Activated CD4-positive, alpha-beta T cell treated with anti-CD3 and anti-CD28 coated beads for 36 hours (primary cell): ENCODE results near the gene INAVA. TPM values are rescaled to one million over a fixed set of nuclear protein-coding genes. Genes with fewer than 3 reads are reported as not detected.

Experiments used
- ATAC-seq: fragments of 200-7000 bp; cut with Tn5 transposase; one replicate; pipeline ENCODE4 v1.10.0; 2021; ENCODE audit warnings: mild to moderate bottlenecking, moderate library complexity
- CTCF ChIA-PET: fragments of 350-600 bp; sonication (Branson Sonifier 250); formaldehyde crosslinking; loops from one replicate; lab custom pipeline; 2021; ENCODE audit warnings: antibody characterized with exemption; lab: Charles Lee
- POLR2A ChIA-PET: fragments of 350-600 bp; sonication (Branson Sonifier 250); formaldehyde crosslinking; loops from one replicate; lab custom pipeline; 2021; ENCODE audit warnings: antibody characterized with exemption, inconsistent platforms; lab: Charles Lee
- DNase-seq: peaks from one replicate; pipeline ENCODE4 v3.0.0-alpha.2; 2020
- H3K27ac Mint-ChIP-seq: one replicate; pipeline ENCODE4 v1.8.0; 2021; ENCODE audit warnings: mixed read lengths
- H3K27me3 Mint-ChIP-seq: one replicate; pipeline ENCODE4 v1.8.0; 2021; ENCODE audit warnings: mixed read lengths
- H3K36me3 Mint-ChIP-seq: one replicate; pipeline ENCODE4 v1.8.0; 2021; ENCODE audit warnings: low read depth, mixed read lengths
- H3K4me1 Mint-ChIP-seq: one replicate; pipeline ENCODE4 v1.8.0; 2021; ENCODE audit warnings: mixed read lengths
- H3K4me3 Mint-ChIP-seq: one replicate; pipeline ENCODE4 v1.8.0; 2021; ENCODE audit warnings: mild to moderate bottlenecking, moderate library complexity, mixed read lengths
- H3K9me3 Mint-ChIP-seq: one replicate; pipeline ENCODE4 v1.8.0; 2021; ENCODE audit warnings: low read depth, mixed read lengths
- intact Hi-C, 2 experiments: fragments of 100-400 bp; cut with DNase I in 1 of 2; cut with micrococcal nuclease in 1 of 2; formaldehyde crosslinking; loops; one replicate each; pipeline versions ENCODE4 v1.14.2 to v1.15.1; 2022 to 2024; cut with DNase I, micrococcal nuclease
- total RNA-seq, 2 experiments: library from RNA; stranded (reverse); gene quantifications; one replicate each; pipeline ENCODE4 v1.2.3, GENCODE V29; 2021

Gene INAVA
- total RNA-seq, 2 experiments from 2014 or later: not detected

DNA sequence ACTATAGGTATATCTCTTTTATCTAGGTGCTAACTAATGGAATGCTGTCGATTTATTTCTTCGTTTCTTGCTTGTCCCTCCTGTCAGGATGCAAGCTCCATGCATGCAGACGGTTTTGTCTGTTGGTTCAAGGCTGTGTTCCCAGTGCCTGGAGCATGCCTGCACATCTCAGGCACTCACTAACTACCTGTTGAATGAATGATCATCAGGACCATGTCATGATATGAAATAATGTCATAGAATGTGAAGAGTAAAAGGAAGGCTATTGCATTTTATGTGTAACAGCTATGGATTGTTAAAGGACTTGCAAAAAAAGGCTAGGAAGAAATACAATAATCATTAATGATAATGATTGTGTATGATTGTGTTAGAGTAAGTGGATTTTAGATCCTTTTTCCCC lies 17.7 kb upstream of the INAVA start:
- Mint-ChIP-seq H3K4me3 (no peak overlapping the region), H3K4me1 (peaks cover 50% of the 10 kb centered on the region), H3K36me3 (no peaks in the 10 kb centered on the region), H3K9me3 (no peaks in the 10 kb centered on the region), H3K27me3 (peaks cover 47% of the 10 kb centered on the region), H3K27ac (no peak overlapping the region)
- DNase-seq (no peak), ATAC-seq (no peak)
- intact Hi-C loops: loop anchor here in 1 of 2 experiments (2.0 to 5.0 kb wide), 2 partner anchors 14 to 140 kb away; partner anchors contain the start of gene CAMSAP2
- CTCF ChIA-PET: interaction anchor here (0.9 to 4.8 kb wide), 7 partner anchors 11 to 254 kb away, joined by 3 to 31 read pairs (median 5); no protein-coding TSS in a partner anchor
- POLR2A ChIA-PET: interaction anchor here (0.7 to 2.0 kb wide), 2 partner anchors 11 to 132 kb away, joined by 6 to 13 read pairs; no protein-coding TSS in a partner anchor

GRCh38 chr1:200877839-200878551 lies 16.7 kb upstream of the INAVA start:
- DNase-seq (peak; percentile 86), ATAC-seq (peak; percentile 88)
- Mint-ChIP-seq H3K4me1 (peaks cover 50% of the 10 kb centered on the region), H3K27me3 (peaks cover 43% of the 10 kb centered on the region), H3K36me3 (no peaks in the 10 kb centered on the region), H3K4me3 (no peak overlapping the region), H3K9me3 (no peaks in the 10 kb centered on the region), H3K27ac (no peak overlapping the region)
- POLR2A ChIA-PET: interaction anchor here (0.6 to 3.4 kb wide), 5 partner anchors 11 to 77 kb away, joined by 3 to 21 read pairs (median 8); no protein-coding TSS in a partner anchor
- CTCF ChIA-PET: interaction anchor here (0.6 to 4.8 kb wide), 10 partner anchors 12 to 324 kb away, joined by 3 to 31 read pairs (median 4); no protein-coding TSS in a partner anchor
- intact Hi-C loops: loop anchor here (1.0 to 5.0 kb wide), 7 partner anchors 8 to 253 kb away; partner anchors contain the start of gene CAMSAP2 (in 1 of the 2)

DNA sequence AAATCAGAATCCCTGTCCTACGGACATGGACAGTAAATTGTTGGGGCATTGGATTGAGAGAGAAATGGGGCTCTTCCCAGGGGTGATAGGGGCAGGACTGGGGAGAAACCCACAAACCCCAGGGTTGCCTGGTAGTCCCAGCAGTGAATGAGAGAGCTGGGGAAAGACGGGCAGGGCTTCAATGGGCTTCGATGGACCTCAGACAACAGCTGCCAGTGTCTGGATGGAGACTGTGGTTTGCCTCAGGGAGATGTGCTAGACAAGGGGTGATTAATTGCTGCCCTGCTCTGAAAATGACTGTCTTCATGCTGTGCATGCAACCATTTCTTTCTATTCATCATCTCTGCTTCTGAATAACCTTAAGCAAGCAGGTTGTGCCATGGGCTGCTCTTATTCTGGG lies 14.5 kb upstream of the INAVA start:
- ATAC-seq: peak; percentile 76
- H3K9me3 Mint-ChIP-seq: no peaks in the 10 kb centered on the region
- DNase-seq: peak; percentile 69
- H3K27me3 Mint-ChIP-seq: peaks cover 32% of the 10 kb centered on the region
- H3K36me3 Mint-ChIP-seq: no peaks in the 10 kb centered on the region
- intact Hi-C loops: loop anchor here (1.0 to 2.0 kb wide), 4 partner anchors 9 to 291 kb away; no protein-coding TSS in a partner anchor
- H3K27ac Mint-ChIP-seq: no peak overlapping the region
- H3K4me3 Mint-ChIP-seq: no peak overlapping the region
- ChIA-PET CTCF (interaction anchor here (1.2 to 4.8 kb wide), 3 partner anchors 10 to 25 kb away, joined by 4 to 31 read pairs (median 20); no protein-coding TSS in a partner anchor), POLR2A (interaction anchor here (3.4 kb wide), 1 partner anchor 9 kb away, joined by 21 read pairs; no protein-coding TSS in a partner anchor)
- peaks cover 43% of the 10 kb centered on the region for H3K4me1 Mint-ChIP-seq

GRCh38 chr1:200883118-200883517 lies 11.6 kb upstream of the INAVA start:
- DNase-seq (no peak), ATAC-seq (no peak)
- no peak overlapping the region for H3K27ac Mint-ChIP-seq
- H3K4me1 Mint-ChIP-seq: peaks cover 33% of the 10 kb centered on the region
- POLR2A ChIA-PET: no interaction called here
- CTCF ChIA-PET: no interaction called here
- intact Hi-C loops: no loop called here
- H3K4me3 Mint-ChIP-seq: no peak overlapping the region
- H3K9me3 Mint-ChIP-seq: no peaks in the 10 kb centered on the region
- H3K27me3 Mint-ChIP-seq: peaks cover 18% of the 10 kb centered on the region
- H3K36me3 Mint-ChIP-seq: no peaks in the 10 kb centered on the region

DNA sequence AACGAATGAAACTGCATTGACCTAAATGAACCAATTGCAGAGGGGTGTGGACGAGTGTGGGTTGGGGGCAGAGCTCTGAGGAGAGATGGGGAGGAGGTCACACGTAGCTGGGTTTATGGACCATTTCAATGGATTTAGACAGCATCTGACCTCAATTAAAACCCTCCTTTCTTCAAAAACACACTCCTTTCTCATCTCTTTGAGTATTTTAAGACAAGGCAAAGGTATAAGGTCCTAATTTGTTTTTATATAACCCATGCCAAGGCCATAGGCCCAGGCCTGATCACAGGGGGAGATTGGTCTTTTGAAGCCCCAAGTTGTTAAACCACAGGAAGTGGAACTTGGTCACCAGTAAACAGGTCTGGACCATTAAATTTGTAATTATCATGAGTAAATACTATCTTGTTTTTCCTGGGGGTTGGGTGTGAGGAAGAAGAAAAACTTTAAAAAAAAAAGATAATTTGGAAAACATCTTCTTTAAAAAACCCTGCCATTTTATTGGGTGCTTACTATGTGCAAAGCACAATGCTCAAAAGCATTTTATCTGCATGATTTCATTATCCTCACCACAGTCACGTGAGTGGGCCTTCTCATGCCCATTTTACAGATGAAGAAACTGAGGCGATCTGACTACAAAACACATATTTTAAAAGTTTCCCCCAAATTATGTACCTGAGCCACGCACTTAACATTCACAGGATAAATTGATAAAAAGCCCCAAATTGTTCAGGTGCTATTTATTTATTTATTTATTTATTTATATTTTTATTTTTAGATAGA lies 8.9 kb upstream of the INAVA start:
- peaks cover 43% of the 10 kb centered on the region for H3K4me1 Mint-ChIP-seq
- H3K27ac Mint-ChIP-seq: no peak overlapping the region
- ATAC-seq: no peak
- H3K9me3 Mint-ChIP-seq: no peaks in the 10 kb centered on the region
- DNase-seq: no peak
- H3K27me3 Mint-ChIP-seq: peaks cover 21% of the 10 kb centered on the region
- intact Hi-C loops: loop anchor here (5.0 kb wide), 3 partner anchors 136 to 944 kb away; partner anchors contain the start of gene KIF21B (in 1 of the 2)
- ChIA-PET POLR2A (no interaction called here), CTCF (interaction anchor here (0.7 to 1.1 kb wide), 2 partner anchors 14 to 259 kb away, joined by 3 to 4 read pairs; no protein-coding TSS in a partner anchor)
- no peak overlapping the region for H3K4me3 Mint-ChIP-seq
- no peaks in the 10 kb centered on the region for H3K36me3 Mint-ChIP-seq

DNA sequence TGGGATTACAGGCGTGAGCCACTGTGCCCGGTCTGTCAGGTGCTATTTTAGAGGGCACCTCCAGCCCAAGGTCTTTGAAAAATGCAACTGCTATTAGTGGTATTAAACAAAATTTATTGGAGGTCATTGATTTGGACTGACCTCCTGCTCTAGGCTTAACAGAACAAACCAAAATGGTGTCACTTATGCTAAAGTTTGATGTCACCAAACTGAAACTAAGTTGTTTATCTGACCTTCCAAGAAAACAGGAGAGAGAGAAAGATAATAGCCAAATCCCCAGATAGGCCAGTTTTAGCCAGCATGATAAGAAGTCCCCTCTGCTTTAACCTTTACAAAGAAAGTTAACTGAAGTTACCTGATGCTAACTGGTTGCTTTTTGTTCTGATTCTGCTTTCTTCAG lies 8.1 kb upstream of the INAVA start:
- POLR2A ChIA-PET: interaction anchor here (0.5 kb wide), 1 partner anchor 17 kb away, joined by 7 read pairs; no protein-coding TSS in a partner anchor
- Mint-ChIP-seq H3K4me1 (peaks cover 42% of the 10 kb centered on the region), H3K27me3 (peaks cover 18% of the 10 kb centered on the region), H3K9me3 (no peaks in the 10 kb centered on the region), H3K4me3 (no peak overlapping the region), H3K36me3 (no peaks in the 10 kb centered on the region), H3K27ac (no peak overlapping the region)
- CTCF ChIA-PET: interaction anchor here (0.6 kb wide), 1 partner anchor 21 kb away, joined by 3 read pairs; no protein-coding TSS in a partner anchor
- ATAC-seq (no peak), DNase-seq (no peak)
- intact Hi-C loops: loop anchor here (5.0 kb wide), 3 partner anchors 136 to 944 kb away; partner anchors contain the start of gene KIF21B (in 1 of the 2)

- H3K4me3 Mint-ChIP-seq: no peak overlapping the region
- peaks cover 20% of the 10 kb centered on the region for H3K27me3 Mint-ChIP-seq
- POLR2A ChIA-PET: interaction anchor here (0.5 kb wide), 1 partner anchor 17 kb away, joined by 7 read pairs; no protein-coding TSS in a partner anchor
- intact Hi-C loops: loop anchor here (5.0 kb wide), 3 partner anchors 135 to 945 kb away; partner anchors contain the start of gene KIF21B (in 1 of the 2)
- no peaks in the 10 kb centered on the region for H3K36me3 Mint-ChIP-seq
- CTCF ChIA-PET: interaction anchor here (0.6 kb wide), 1 partner anchor 22 kb away, joined by 3 read pairs; no protein-coding TSS in a partner anchor
- no peak overlapping the region for H3K27ac Mint-ChIP-seq
- DNase-seq: no peak
- no peaks in the 10 kb centered on the region for H3K9me3 Mint-ChIP-seq
- H3K4me1 Mint-ChIP-seq: peaks cover 46% of the 10 kb centered on the region
- ATAC-seq: no peak
These were observed 7.7 kb upstream of the INAVA start for GRCh38 chr1:200887036-200887435.

- Mint-ChIP-seq H3K9me3 (no peaks in the 10 kb centered on the region), H3K36me3 (no peaks in the 10 kb centered on the region), H3K4me1 (peaks cover 46% of the 10 kb centered on the region), H3K27ac (no peak overlapping the region), H3K27me3 (peaks cover 26% of the 10 kb centered on the region), H3K4me3 (peak overlapping the region; percentile 16)
- ATAC-seq (no peak), DNase-seq (no peak)
- intact Hi-C loops: loop anchor here (2.0 to 5.0 kb wide), 4 partner anchors 21 to 946 kb away; partner anchors contain the start of gene KIF21B (in 1 of the 2)
- CTCF ChIA-PET: interaction anchor here (0.6 to 4.4 kb wide), 4 partner anchors 9 to 329 kb away, joined by 3 to 31 read pairs (median 8); no protein-coding TSS in a partner anchor
- POLR2A ChIA-PET: interaction anchor here (1.0 to 2.7 kb wide), 3 partner anchors 9 to 31 kb away, joined by 3 to 21 read pairs (median 4); no protein-coding TSS in a partner anchor
These were observed 6.8 kb upstream of the INAVA start for GRCh38 chr1:200887772-200888348.

DNA sequence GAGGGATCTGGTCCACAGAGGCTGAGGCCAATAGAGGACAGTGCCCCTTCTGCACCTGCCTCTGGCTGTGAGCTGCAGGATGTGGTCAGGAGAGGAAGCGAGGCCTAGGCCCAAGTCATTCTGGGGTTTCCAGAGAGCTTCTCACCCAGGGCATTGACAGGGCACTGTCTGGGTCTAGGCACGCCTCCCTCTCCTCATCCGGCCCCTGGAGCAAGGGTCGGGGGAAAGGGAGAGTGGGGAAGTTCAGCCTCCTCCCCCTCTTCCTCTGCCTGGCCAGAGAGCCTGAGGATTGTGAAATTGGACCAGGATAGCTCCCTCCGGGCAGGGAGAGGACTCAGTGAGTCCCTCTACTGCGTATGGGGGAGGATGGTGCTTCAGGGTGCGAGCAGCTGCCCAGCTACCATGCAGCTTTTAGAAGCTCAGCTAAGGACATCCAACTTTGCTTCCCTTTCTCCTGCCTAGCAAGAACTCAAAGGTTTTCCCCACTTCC lies 6.3 kb upstream of the INAVA start:
- POLR2A ChIA-PET: interaction anchor here (1.0 to 2.7 kb wide), 3 partner anchors 9 to 32 kb away, joined by 3 to 21 read pairs (median 4); no protein-coding TSS in a partner anchor
- Mint-ChIP-seq H3K27me3 (peaks cover 29% of the 10 kb centered on the region), H3K4me1 (peaks cover 46% of the 10 kb centered on the region), H3K9me3 (no peaks in the 10 kb centered on the region), H3K4me3 (peak overlapping the region; percentile 16), H3K36me3 (no peaks in the 10 kb centered on the region), H3K27ac (no peak overlapping the region)
- CTCF ChIA-PET: interaction anchor here (0.5 to 4.4 kb wide), 6 partner anchors 10 to 329 kb away, joined by 3 to 31 read pairs (median 3); no protein-coding TSS in a partner anchor
- intact Hi-C loops: loop anchor here (2.0 to 5.0 kb wide), 4 partner anchors 22 to 946 kb away; partner anchors contain the start of gene KIF21B (in 1 of the 2)
- peak; percentile 84 for ATAC-seq
- DNase-seq: peak; percentile 78

- CTCF ChIA-PET: interaction anchor here (0.6 to 4.4 kb wide), 8 partner anchors 8 to 126 kb away, joined by 3 to 31 read pairs (median 4); no protein-coding TSS in a partner anchor
- Mint-ChIP-seq H3K4me1 (peaks cover 46% of the 10 kb centered on the region), H3K9me3 (no peaks in the 10 kb centered on the region), H3K27ac (peak overlapping the region; percentile 20), H3K4me3 (no peak overlapping the region), H3K36me3 (no peaks in the 10 kb centered on the region), H3K27me3 (peaks cover 35% of the 10 kb centered on the region)
- ATAC-seq (peak; percentile 82), DNase-seq (peak; percentile 70)
- intact Hi-C loops: loop anchor here (1.0 to 5.0 kb wide), 9 partner anchors 9 to 947 kb away; partner anchors contain the start of gene KIF21B (in 1 of the 2)
- POLR2A ChIA-PET: interaction anchor here (0.9 to 2.7 kb wide), 2 partner anchors 10 to 11 kb away, joined by 4 to 21 read pairs; no protein-coding TSS in a partner anchor
These were observed 5.1 kb upstream of the INAVA start for GRCh38 chr1:200889571-200889970.
